Memory B cell (primary cell): ENCODE results near the gene TEKT5.

Experiments used
- ATAC-seq: fragments of 150-1000 bp; cut with Tn5 transposase; 2 replicates; pipeline ENCODE4 v1.10.0; 2021; ENCODE audit warnings: low read depth, mild to moderate bottlenecking, moderate library complexity
- DNase-seq, 2 donors: peaks; one replicate each; pipeline ENCODE4 v3.0.0; 2022; ENCODE audit warnings: low spot score in 2 of 2
- H3K27ac Mint-ChIP-seq: one replicate; pipeline ENCODE4 v1.8.0; 2022; ENCODE audit warnings: mild to moderate bottlenecking, moderate library complexity, mixed read lengths
- H3K27me3 Mint-ChIP-seq: one replicate; pipeline ENCODE4 v1.8.0; 2022; ENCODE audit warnings: mixed read lengths
- H3K36me3 Mint-ChIP-seq: one replicate; pipeline ENCODE4 v1.8.0; 2022; ENCODE audit warnings: mild to moderate bottlenecking, mixed read lengths
- H3K4me1 Mint-ChIP-seq: one replicate; pipeline ENCODE4 v1.8.0; 2022; ENCODE audit warnings: mixed read lengths
- H3K4me3 Mint-ChIP-seq: one replicate; pipeline ENCODE4 v1.8.0; 2022; ENCODE audit warnings: mild to moderate bottlenecking, moderate library complexity, mixed read lengths
- H3K9me3 Mint-ChIP-seq: one replicate; pipeline ENCODE4 v1.8.0; 2022; ENCODE audit warnings: mixed read lengths

Gene TEKT5

GRCh38 chr16:10678655-10679054, 16.1 kb downstream of the TEKT5 start:
- Mint-ChIP-seq H3K27me3 (peaks cover 16% of the 10 kb centered on the region), H3K4me1 (peaks cover 2% of the 10 kb centered on the region), H3K4me3 (no peak overlapping the region), H3K9me3 (no peaks in the 10 kb centered on the region), H3K36me3 (no peaks in the 10 kb centered on the region), H3K27ac (no peak overlapping the region)
- DNase-seq (no peak), ATAC-seq (no peak)

- peaks cover 3% of the 10 kb centered on the region for H3K36me3 Mint-ChIP-seq
- H3K27me3 Mint-ChIP-seq = peaks cover 11% of the 10 kb centered on the region
- ATAC-seq (no peak), DNase-seq (no peak)
- H3K4me3 Mint-ChIP-seq = no peak overlapping the region
- H3K27ac Mint-ChIP-seq = no peak overlapping the region
- peaks cover 4% of the 10 kb centered on the region for H3K4me1 Mint-ChIP-seq
- peaks cover 2% of the 10 kb centered on the region for H3K9me3 Mint-ChIP-seq
Observed at GRCh38 chr16:10676284-10676683, 18.4 kb downstream of the TEKT5 start.

- no peak overlapping the region for H3K4me3 Mint-ChIP-seq
- peaks cover 4% of the 10 kb centered on the region for H3K4me1 Mint-ChIP-seq
- no peak overlapping the region for H3K27ac Mint-ChIP-seq
- peaks cover 10% of the 10 kb centered on the region for H3K27me3 Mint-ChIP-seq
- peaks cover 3% of the 10 kb centered on the region for H3K36me3 Mint-ChIP-seq
- ATAC-seq (no peak), DNase-seq (no peak)
- H3K9me3 Mint-ChIP-seq = peaks cover 2% of the 10 kb centered on the region
Observed at GRCh38 chr16:10675861-10676260, 18.9 kb downstream of the TEKT5 start.

GRCh38 chr16:10675216-10675615, 19.5 kb downstream of the TEKT5 start:
- peaks cover 4% of the 10 kb centered on the region for H3K4me1 Mint-ChIP-seq
- DNase-seq (no peak), ATAC-seq (no peak)
- peaks cover 10% of the 10 kb centered on the region for H3K27me3 Mint-ChIP-seq
- H3K27ac Mint-ChIP-seq = no peak overlapping the region
- peaks cover 2% of the 10 kb centered on the region for H3K9me3 Mint-ChIP-seq
- H3K4me3 Mint-ChIP-seq = no peak overlapping the region
- peaks cover 3% of the 10 kb centered on the region for H3K36me3 Mint-ChIP-seq

- no peak for DNase-seq
- Mint-ChIP-seq H3K9me3 (peaks cover 2% of the 10 kb centered on the region), H3K36me3 (peaks cover 3% of the 10 kb centered on the region), H3K27ac (no peak overlapping the region), H3K4me1 (peaks cover 2% of the 10 kb centered on the region), H3K4me3 (no peak overlapping the region), H3K27me3 (peaks cover 8% of the 10 kb centered on the region)
- ATAC-seq = no peak
Observed at GRCh38 chr16:10671729-10672128, 23.0 kb downstream of the TEKT5 start.

- DNase-seq (no peak), ATAC-seq (no peak)
- Mint-ChIP-seq H3K4me3 (no peak overlapping the region), H3K36me3 (peaks cover 3% of the 10 kb centered on the region), H3K27me3 (peaks cover 6% of the 10 kb centered on the region), H3K4me1 (peaks cover 2% of the 10 kb centered on the region), H3K9me3 (peaks cover 2% of the 10 kb centered on the region), H3K27ac (no peak overlapping the region)
Observed at GRCh38 chr16:10669791-10670190, 24.9 kb downstream of the TEKT5 start.

- Mint-ChIP-seq H3K4me1 (peaks cover 2% of the 10 kb centered on the region), H3K4me3 (no peak overlapping the region), H3K9me3 (peaks cover 2% of the 10 kb centered on the region), H3K36me3 (peaks cover 3% of the 10 kb centered on the region), H3K27me3 (peaks cover 4% of the 10 kb centered on the region), H3K27ac (no peak overlapping the region)
- ATAC-seq = no peak
- DNase-seq = no peak
Observed at GRCh38 chr16:10668322-10669045, 26.2 kb downstream of the TEKT5 start.

GRCh38 chr16:10667239-10667638, 27.5 kb downstream of the TEKT5 start:
- Mint-ChIP-seq H3K27ac (no peak overlapping the region), H3K4me1 (peaks cover 2% of the 10 kb centered on the region), H3K4me3 (no peak overlapping the region), H3K9me3 (peaks cover 2% of the 10 kb centered on the region), H3K36me3 (peaks cover 3% of the 10 kb centered on the region), H3K27me3 (peaks cover 7% of the 10 kb centered on the region)
- ATAC-seq = no peak
- DNase-seq = no peak

- ATAC-seq = no peak
- H3K27me3 Mint-ChIP-seq = peaks cover 6% of the 10 kb centered on the region
- H3K4me1 Mint-ChIP-seq = no peaks in the 10 kb centered on the region
- no peak overlapping the region for H3K27ac Mint-ChIP-seq
- no peak for DNase-seq
- H3K4me3 Mint-ChIP-seq = no peak overlapping the region
- H3K36me3 Mint-ChIP-seq = no peaks in the 10 kb centered on the region
- no peaks in the 10 kb centered on the region for H3K9me3 Mint-ChIP-seq
Observed at GRCh38 chr16:10666291-10666690, 28.4 kb downstream of the TEKT5 start.

GRCh38 chr16:10665166-10665565, 29.6 kb downstream of the TEKT5 start:
- no peaks in the 10 kb centered on the region for H3K4me1 Mint-ChIP-seq
- no peak overlapping the region for H3K27ac Mint-ChIP-seq
- H3K27me3 Mint-ChIP-seq = peaks cover 6% of the 10 kb centered on the region
- no peaks in the 10 kb centered on the region for H3K9me3 Mint-ChIP-seq
- DNase-seq = no peak
- no peaks in the 10 kb centered on the region for H3K36me3 Mint-ChIP-seq
- no peak overlapping the region for H3K4me3 Mint-ChIP-seq
- ATAC-seq = no peak

GRCh38 chr16:10664720-10665126, 30.0 kb downstream of the TEKT5 start:
- no peak for ATAC-seq
- H3K36me3 Mint-ChIP-seq = no peaks in the 10 kb centered on the region
- H3K4me3 Mint-ChIP-seq = no peak overlapping the region
- no peak overlapping the region for H3K27ac Mint-ChIP-seq
- H3K27me3 Mint-ChIP-seq = peaks cover 6% of the 10 kb centered on the region
- H3K9me3 Mint-ChIP-seq = no peaks in the 10 kb centered on the region
- DNase-seq = no peak
- no peaks in the 10 kb centered on the region for H3K4me1 Mint-ChIP-seq

GRCh38 chr16:10663744-10664143, 31.0 kb downstream of the TEKT5 start:
- no peaks in the 10 kb centered on the region for H3K4me1 Mint-ChIP-seq
- H3K27me3 Mint-ChIP-seq = peaks cover 6% of the 10 kb centered on the region

GRCh38 chr16:10663146-10663545, 31.6 kb downstream of the TEKT5 start:
- ATAC-seq (no peak), DNase-seq (no peak)
- peaks cover 9% of the 10 kb centered on the region for H3K27me3 Mint-ChIP-seq
- no peaks in the 10 kb centered on the region for H3K9me3 Mint-ChIP-seq
- H3K4me3 Mint-ChIP-seq = no peak overlapping the region
- no peaks in the 10 kb centered on the region for H3K4me1 Mint-ChIP-seq
- no peaks in the 10 kb centered on the region for H3K36me3 Mint-ChIP-seq
- no peak overlapping the region for H3K27ac Mint-ChIP-seq

More at GRCh38 chr16:10663744-10664143, 31.0 kb downstream of the TEKT5 start:
- ATAC-seq (no peak), DNase-seq (no peak)
- H3K9me3 Mint-ChIP-seq = no peaks in the 10 kb centered on the region
- no peak overlapping the region for H3K27ac Mint-ChIP-seq
- H3K36me3 Mint-ChIP-seq = no peaks in the 10 kb centered on the region
- no peak overlapping the region for H3K4me3 Mint-ChIP-seq

- no peak overlapping the region for H3K4me3 Mint-ChIP-seq
- H3K27ac Mint-ChIP-seq = no peak overlapping the region
- no peaks in the 10 kb centered on the region for H3K4me1 Mint-ChIP-seq
- no peaks in the 10 kb centered on the region for H3K9me3 Mint-ChIP-seq
- no peaks in the 10 kb centered on the region for H3K36me3 Mint-ChIP-seq
- ATAC-seq (no peak), DNase-seq (no peak)
- peaks cover 12% of the 10 kb centered on the region for H3K27me3 Mint-ChIP-seq
Observed at GRCh38 chr16:10662212-10662611, 32.5 kb downstream of the TEKT5 start.

- Mint-ChIP-seq H3K4me1 (no peaks in the 10 kb centered on the region), H3K9me3 (no peaks in the 10 kb centered on the region), H3K27ac (no peak overlapping the region), H3K4me3 (no peak overlapping the region), H3K36me3 (no peaks in the 10 kb centered on the region), H3K27me3 (peaks cover 10% of the 10 kb centered on the region)
- ATAC-seq (no peak), DNase-seq (no peak)
Observed at GRCh38 chr16:10661737-10662136, 33.0 kb downstream of the TEKT5 start.
